NK-92 (cell line): ENCODE data around the gene ZFYVE21.
A peak's percentile ranks its signal among the peaks of the same experiment; 100 is the strongest.

Experiments
- DNase-seq: peaks from one replicate; lab custom pipeline; 2025; ENCODE audit not compliant: unreplicated experiment; lab: John Stamatoyannopoulos, UW

ZFYVE21 gene

DNA sequence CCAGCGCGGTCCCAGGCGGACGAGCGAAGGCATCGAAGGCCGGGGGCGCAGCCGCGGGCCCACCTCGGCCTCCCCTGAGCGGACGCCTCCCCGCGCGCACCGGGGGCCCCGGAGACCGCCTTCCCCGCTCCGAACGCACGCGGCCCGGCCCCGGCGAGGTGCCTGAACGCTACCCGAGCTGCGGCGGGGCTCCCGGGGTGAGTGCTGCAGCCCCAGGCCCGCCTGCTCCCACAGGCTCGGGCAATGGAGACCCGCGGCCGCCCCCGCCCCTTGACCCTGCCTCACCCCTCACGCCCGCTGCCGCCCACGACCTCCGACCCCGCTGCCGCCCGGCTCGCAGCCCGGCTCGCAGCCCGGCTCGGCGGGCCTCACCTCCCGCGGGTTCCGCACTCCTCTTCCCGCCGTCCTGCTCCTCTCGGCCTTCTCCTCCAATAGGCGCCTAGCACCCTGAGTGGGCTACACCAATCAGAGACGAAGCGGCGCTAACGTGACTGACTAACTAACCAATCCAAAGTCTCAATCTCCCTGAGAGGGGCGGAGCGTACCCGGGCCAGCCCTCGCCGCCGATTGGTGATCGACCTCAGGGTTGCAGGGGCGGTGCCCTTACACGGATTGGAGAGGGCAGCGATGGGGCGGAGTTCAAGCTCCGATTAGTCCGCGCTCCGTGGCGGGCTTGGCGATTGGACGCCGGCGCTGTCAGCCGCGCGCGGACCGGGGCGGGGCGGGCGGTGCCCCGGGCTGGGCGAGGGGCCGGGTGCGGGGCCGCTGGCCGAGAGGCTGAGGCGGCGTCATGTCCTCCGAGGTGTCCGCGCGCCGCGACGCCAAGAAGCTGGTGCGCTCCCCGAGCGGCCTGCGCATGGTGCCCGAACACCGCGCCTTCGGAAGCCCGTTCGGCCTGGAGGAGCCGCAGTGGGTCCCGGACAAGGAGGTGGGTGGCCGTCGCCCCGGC, at the start of gene ZFYVE21, which contains the start of gene XRCC3:
Gene ZFYVE21 (plus strand): TSS at position 759 of the 949 bp plus-strand sequence. CDS start 32 bp downstream, at position 791.
Gene XRCC3 (minus strand): TSS at position 400 of the 949 bp plus-strand sequence. CDS start 4,364 bp downstream, outside the sequence.
- peak; percentile 95 for DNase-seq

DNA sequence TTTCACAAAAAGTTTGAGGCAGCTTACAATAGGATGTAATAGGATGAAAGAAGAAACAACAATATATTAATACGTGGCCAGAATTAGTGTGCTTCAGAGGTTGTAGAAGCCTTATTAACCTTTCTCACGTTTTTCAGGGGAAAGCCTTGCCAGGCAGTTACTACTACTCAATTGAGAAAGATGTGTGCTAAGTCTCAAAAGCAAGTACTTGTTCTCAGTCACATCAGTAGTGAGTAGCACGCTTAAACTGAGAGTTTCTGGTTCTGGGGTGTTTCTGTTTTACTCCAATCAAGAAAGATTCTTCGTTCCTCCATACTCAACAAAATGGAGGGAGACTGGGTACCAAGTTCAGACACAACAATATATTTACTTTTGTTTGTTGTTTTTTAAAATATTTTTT, 47.9 kb upstream of the ZFYVE21 start:
- DNase-seq = no peak

DNA sequence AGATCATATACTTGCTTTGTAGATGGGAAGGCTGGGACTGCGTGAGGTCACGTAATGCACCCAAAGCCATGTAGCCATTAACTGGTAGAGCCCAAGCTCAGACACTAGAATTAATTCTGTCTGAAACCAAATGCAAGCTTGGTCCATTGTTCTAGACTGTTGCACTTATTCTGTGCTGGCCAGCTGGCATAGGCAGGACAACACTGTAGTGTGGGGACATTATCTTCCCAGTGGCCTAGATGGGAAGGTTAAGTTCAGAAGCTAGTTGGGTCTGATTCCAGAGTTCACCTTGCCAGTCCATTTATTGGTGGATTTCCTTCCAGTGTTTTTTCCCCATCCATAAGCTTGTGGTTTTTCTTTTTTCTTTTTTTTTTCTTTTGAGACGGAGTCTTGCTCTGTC, 47.5 kb upstream of the ZFYVE21 start:
- DNase-seq = no peak

DNA sequence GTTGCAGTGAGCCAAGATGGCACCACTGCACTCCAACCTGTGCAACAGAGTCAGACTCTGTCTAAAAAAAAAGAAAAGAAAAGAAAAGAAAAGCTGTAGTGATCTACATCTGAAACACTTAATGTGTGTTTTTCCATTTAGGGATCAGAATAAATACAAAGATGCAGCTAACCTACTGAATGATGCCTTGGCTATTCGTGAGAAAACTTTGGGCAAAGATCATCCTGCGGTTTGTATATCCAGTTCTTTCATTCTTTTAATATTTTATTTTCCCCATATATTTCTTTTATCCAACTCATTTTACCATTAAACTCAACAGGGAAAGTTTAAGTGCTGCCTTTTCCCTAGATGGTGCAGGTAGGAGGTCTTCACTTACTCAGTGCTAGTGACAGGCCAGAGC, 46.2 kb upstream of the ZFYVE21 start:
- DNase-seq = no peak

DNA sequence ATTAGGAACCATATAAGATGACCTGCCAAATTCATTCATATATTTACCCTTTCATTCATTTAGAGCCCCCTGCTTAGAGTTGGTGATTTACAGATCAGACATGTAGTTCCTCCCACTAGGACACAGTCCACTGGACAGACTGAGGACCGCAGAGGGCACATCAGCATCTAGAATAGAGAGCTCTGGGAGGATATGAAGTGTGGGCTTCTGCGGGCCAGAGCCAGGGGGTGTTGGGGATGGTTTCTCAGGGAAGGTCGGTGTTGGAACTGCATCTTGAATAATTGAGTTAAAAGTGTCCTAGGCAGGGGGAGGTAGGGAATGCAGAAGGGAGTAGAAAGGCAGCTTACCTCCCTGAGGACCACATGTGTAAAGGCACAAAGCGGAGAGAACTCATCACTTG, 43.7 kb upstream of the ZFYVE21 start:
- DNase-seq = no peak

DNA sequence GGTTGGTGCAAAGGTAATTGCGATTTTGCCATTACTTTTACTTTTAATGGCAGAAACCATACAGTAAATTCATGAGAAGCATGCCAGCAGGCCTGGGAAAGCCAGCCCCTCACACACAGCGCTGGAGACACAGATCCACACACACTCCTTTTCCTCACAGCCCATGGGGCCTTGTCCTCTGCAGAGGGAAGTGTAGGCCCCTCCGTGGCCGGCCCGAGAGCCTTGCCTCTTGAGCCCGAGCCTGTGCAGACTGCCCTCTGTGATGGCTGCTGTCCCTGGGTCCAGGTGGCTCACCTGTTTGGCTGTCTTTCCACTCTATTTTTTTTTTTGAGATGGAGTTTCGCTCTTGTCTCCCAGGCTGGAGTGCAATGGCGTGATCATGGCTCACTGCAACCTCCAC, 39.7 kb upstream of the ZFYVE21 start:
- no peak for DNase-seq

DNA sequence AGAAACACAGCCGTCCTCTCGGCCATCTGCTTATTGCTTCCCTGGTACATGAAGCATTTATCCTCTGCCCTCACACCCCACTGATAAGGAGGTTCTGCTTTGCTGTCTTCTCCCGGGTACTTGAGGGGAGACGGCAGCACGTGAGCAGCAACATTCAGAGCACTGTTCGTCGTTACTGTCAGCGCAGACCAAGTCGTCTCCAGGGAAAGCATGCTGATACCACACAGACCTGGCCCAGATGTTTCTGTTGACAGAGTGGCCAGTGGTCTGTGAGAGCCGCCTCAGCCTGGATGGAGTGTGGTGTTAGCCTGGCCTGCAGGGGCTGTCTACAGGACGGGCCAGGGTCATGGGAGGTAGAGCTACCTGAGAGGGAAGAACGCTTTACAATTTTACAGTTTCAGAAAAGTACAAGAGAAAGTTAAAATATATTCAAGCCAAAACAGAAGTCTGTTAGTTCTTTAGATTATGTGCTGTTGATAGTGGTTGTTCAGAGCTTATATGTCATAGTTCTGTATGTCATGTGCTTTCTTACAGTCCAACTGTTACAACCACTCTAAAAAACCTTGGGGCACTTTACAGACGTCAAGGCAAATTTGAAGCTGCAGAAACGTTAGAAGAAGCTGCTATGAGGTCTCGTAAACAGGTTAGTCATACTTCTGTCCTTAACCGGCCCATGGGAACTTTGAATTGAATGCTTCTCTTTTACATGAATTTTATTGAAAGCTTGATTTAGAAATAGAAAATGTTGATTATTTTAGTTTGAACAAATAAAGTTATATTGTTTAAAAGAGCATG, 38.5 kb upstream of the ZFYVE21 start:
- DNase-seq = no peak

DNA sequence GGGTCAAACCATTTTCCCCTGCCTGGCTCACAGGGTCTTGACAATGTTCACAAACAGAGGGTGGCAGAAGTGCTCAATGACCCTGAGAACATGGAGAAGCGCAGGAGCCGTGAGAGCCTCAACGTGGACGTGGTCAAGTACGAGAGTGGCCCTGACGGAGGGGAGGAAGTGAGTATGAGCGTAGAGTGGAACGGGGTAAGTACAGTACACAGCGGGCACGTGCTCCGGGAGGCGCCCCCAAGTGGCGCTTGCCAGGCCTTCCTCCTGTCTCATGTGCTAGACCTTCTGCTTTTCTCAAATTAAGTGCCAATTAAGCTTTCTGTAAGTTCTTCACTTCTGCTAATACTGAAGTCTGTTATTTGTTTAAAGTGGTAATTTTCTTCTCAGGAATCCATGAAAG, 36.3 kb upstream of the ZFYVE21 start:
- no peak for DNase-seq

DNA sequence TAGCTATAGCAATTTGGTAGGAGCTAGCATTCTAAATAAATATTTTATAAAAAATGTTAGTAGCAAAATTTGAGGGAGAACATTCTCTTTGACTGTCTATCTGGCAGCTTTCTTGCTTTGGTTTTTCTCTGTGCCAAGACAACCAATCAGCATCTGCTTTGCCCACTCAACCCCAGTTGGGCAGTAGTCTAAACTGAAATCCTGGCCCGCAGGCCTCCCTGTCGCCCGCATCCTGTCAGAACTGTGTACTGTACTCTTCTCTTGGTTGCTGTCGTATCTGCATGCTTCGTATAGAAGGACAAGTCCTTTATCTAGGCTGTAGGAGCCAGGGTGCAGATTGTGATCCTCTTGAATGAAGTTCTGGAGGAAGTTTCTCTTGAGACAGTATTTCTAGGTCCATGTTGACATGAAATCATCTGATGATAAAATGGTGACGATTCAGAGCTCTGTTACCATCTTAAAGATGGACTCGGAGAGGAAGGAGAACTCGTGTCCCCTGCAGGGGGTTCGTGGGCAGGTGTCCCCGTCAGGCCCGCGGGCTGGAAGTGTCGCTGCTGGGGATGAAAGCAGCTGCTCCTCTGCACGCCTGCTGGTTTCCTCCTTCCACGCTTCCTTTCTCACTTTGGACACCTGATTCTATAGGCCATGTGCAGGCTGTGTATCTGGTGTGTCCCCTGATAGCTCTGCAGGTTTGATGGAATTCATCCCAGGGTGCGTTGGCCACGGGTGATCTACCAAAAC, 34.9 kb upstream of the ZFYVE21 start:
- no peak for DNase-seq

DNA sequence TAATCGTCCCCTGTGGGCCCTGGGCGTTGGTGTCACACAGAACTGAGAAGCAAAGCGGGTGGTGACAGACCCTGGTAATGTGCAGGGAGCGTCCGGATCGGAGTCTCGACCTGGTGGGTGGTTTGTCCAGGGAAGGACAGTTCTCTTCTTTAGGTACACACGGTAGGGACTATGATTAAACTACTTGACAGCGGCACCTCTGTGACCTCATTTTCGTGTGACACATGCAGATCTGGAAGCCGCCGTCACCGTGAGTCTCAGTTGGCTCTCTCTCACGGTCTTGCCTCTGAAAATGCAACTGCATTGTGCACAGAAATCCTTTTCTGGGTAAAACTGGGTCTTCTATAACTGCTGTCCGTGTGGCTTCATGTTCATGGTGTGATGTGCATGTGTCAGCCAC, 32.5 kb upstream of the ZFYVE21 start:
- no peak for DNase-seq

DNA sequence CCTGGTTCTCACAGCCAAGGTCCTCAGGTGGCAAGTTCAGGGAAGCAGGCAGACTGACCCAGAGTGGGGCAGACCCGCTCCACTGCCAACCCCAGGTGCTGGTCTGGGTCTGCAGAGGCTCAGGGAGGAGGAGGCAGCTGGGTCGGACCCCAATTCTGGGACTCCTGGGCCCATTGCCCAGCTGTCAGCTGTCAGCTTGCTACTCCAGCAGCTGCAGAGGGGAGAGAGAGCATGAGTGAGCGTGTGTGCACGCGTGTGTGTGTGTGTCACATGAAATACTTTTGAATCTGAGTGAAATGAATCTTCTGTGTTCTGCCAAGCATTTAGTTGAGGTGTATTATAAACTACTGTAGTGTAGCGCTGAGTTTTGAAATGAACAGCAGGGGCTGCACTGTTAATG, 31.1 kb upstream of the ZFYVE21 start:
- DNase-seq = no peak

DNA sequence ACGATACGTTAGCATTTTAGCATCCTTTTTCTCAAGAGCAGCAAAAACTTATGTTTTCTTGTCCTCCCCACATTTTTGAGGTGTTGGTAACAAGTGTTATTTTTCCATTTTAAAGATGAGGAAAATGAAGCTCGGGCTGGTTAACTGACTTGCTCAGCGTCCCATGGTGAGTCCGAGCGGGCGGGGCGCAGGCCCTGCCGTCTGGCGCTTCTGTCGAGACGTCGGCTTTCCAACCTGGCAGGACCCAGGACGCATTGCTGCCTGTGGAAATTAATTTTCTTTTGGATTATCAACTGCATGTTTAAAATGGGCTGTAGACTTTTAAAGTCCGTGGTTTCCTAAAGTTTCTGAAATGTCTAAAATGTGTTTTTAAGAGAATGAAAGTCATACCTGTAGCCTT, 30.7 kb upstream of the ZFYVE21 start:
- DNase-seq = no peak

DNA sequence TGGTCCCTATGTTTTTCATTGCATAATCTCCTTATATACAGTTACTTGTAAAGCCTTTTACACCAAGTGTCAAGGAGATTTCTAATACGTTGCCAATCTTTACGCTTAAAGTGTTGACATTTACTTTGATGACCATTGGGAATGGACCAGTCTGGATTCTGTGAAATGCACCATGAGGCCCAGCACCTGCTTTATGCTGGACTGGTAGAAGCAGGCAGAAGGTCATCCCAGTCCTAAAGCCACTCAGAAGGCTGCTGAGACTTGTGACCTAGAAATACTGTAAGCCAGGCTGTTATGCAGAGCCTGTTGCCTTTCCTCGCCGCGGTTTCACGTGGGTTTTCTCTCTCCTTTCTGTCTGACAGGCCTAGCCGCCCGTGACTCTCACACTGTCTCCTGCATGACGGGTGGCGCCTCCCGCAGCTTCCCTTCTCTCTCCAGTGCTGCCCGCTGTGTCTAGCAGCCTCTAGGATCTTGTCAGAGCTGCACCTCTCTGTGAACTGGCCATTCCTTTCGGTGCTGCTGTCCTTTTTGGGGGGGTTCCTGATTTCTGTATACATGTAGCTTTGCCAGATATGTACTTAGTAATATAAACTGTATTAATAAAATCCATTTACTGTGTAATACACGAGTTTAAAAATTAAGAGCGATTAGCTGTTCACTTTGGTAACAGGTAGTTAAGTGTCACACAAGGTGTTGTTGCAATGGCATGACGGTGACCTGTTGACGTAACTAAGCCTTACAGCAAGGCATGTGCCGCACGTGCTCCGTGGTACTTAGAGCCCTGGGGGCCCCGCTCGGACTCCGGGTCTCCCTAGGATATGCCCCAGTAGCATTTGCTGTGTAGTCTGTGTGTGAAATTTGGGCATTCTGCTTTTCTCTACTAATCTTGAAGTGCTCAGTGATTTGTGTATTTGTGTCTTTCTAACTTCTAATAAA, 30.1 kb upstream of the ZFYVE21 start:
- no peak for DNase-seq

DNA sequence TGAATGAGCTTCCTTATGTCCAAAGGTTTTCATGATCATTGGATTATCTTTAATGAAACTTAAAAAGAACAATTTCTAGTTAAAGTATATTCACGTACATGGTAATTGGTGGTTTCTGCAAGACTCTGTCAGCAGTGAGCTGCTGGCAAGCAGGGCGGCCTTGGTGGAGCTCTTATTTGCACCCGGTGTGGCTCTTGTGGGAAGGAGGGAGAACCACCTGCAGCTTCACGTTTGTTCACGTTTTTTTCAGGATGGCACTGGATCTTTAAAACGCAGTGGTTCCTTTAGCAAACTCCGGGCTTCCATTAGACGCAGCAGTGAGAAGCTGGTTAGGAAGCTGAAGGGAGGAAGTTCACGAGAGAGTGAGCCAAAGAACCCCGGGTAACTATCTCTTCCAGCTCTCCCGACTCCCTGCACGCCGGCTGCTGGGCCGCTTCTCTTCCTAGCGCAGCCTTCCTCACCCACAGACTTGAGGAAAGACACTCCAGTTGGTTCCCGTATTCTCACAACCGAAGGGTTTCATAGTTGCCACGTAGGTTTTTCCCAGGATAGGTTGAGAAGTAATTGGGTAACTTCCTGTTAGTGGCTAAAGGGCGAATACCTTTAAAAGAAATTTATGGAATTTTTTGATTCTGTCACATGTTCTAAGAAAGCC, 28.7 kb upstream of the ZFYVE21 start:
- no peak for DNase-seq

DNA sequence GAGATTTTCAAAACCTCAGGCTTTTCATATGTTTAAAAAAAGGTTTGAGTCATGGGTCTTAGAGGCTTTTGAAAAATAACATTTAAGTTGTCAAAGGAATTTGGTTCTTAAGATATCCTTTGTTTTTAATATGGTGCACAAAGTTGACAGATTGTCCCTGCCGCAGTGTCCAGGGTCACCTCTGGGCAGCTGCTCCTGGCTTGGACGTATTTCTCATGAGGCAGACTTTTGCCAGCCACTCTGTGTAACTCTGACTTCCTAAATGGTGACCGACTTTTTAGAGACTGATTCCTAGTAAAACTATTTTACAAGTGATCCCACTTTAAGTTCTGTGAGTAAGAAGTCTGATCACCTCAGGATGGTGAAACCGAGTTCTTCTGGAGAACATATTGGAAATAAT, 27.9 kb upstream of the ZFYVE21 start:
- DNase-seq = no peak

DNA sequence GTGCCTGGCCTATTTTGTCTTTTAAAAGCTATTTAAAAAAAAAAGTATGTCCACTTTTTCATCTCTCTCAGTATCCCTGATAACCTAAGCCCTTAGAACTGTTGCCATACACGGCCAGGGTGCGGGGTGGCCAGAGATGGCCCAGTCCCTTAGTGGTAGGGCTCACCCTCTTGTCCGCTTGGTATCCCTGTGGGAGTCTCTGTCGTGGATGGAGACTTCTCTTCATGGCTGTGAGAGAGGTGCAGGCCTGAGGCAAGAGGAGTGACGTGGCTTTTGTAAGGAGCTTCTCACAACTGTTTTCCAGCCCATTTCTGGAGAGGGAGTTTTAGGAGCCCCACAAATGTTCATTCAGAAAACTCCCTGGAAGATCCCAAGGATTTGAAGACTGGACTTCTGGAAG, 27.2 kb upstream of the ZFYVE21 start:
- no peak for DNase-seq

DNA sequence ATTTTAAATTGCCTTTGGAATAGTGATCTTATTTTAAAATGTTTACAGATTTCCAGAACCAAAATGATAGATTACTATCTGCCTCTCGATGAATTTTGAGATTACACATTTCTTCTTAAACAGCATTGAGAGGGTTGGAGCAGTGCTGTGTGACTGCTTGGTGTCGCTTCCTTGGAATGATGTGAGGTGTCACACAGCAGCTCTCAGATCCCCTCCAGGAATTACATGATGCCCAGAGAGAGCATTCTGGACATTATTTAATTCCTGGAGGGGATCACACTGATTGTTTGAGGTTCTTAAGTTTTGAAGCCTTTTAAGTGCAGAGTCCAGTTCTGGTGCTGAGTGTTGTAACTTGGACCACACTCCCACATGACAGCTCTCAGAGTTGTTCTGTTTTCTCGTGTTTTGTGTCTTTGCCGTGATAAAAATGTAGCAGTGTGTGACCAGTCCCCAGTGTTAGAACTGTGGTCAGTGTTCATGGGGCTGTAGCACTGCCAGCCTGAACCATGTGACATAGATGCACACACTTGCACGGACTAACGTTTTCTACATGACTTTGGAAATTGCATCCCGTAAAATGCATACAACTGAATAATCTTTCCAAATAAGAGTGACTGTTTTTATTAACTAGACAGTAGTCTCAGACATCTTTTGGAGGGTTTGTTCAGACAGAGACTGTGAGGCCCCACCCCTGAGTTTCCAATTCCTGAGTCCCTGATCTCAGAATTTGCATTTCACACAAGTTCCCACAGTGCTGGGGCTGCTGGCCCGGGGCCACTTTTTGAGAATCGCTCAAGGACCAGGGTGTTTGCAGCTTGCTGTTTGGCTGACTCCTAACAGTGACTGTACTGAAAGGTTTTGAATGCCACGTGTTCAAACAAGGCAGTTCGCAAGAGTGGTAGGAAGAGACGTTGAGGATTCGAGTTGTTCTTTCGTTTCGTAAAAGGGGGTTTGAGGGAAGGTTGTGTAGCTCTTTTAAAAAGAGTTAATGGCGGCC, 26.4 kb upstream of the ZFYVE21 start:
- no peak for DNase-seq

DNA sequence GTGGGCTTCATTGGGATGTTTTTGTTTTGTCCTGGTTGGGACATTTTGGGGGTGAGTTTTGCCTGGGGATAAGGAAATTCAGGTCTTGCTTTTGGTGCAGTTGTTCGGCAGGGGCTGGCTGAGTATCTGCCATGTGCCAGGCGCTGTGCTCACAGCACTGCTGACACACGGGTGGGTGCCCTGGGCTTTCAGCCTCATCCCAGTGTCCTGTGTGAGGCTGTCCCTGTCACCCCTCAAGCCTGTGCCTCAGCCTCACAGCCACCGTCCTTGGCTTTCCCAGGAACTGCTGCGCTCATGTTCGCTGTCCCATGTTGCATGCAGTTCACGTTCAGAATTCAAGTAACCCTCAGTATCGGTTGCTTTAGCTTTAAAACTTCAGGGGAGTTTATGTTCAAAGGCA, 25.3 kb upstream of the ZFYVE21 start:
- no peak for DNase-seq
